ENCODE measurements around the gene GUCA2B.

DNA sequence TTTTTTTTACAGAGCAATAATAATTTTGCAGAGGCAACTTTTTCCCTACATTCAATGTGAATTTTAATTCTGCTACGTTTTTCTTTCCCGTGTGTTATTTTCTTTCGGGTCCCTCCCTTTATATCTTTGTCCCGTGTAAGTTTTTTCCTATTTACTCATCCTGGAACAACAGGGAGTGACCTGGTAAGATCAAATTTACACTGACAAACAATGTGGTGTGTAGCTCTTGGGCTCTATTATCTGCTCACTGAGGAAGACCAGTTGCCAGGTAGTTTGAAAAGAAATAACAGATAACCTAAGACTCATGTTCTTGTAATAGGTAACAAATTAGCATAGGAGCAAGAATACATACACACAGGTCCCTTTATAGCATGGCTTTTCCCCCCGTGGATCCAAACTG lies 45.0 kb downstream of the GUCA2B start:
- TF ChIP-seq, protein P1, sequence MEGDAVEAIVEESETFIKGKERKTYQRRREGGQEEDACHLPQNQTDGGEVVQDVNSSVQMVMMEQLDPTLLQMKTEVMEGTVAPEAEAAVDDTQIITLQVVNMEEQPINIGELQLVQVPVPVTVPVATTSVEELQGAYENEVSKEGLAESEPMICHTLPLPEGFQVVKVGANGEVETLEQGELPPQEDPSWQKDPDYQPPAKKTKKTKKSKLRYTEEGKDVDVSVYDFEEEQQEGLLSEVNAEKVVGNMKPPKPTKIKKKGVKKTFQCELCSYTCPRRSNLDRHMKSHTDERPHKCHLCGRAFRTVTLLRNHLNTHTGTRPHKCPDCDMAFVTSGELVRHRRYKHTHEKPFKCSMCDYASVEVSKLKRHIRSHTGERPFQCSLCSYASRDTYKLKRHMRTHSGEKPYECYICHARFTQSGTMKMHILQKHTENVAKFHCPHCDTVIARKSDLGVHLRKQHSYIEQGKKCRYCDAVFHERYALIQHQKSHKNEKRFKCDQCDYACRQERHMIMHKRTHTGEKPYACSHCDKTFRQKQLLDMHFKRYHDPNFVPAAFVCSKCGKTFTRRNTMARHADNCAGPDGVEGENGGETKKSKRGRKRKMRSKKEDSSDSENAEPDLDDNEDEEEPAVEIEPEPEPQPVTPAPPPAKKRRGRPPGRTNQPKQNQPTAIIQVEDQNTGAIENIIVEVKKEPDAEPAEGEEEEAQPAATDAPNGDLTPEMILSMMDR (conservative IDR thresholded peaks at IDR 0.05; ENCODE audit: low read length): no peak
- no peak for TF ChIP-seq EZH2phosphoT487 (IDR thresholded peaks at IDR 0.05; ENCODE audit: borderline replicate concordance)

All from Loucy (cell line).